T-helper 9 cell (primary cell): ENCODE measurements around the gene CCDC178.
"Not testable (repeated sequence)": the region's sequence is repeated elsewhere in the genome, so short reads cannot be mapped to it uniquely, and the experiment has no call there.

Source experiments
- DNase-seq: peaks from one replicate; pipeline ENCODE4 v3.0.0-alpha.2; 2020

Gene CCDC178

DNA sequence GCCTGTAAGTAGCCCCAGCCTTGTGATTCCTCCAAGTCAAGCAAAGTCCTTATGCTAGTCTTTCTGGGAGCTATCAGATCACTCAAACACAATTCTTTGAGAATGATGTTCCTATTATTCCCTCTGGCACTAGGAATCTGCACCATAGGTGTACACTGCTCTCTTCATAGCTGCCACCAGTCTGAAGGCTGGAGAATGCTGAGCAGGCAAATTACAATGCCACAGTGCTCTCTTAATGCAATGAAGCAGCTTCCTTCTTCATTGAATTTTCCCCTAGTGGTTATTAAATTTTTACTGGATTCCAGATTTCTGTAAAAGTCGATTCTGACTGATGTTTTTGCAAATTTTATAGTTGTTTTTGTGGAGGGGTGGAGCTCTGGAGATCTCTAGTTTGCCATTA, 84.8 kb downstream of the CCDC178 start:
- no peak for DNase-seq

DNA sequence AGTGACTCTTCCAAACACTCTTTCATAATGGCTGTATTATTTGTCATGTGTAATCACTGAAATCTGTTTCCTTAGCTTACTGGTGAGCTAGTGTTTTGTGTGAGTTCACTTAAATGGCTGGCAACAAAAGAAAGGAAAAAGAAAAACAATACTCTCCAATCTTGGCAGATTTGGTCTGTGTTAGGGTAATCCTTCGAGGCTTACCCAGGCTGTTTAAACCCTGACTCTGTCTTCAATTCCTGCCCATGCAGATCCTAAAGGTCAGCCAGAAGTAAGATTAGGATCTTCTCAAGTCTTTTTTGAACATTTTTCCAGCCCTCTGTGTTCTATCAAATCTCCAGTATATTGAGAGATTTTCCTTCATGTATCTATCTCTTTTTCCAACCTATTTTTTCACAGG, 85.3 kb downstream of the CCDC178 start:
- DNase-seq = no peak

DNA sequence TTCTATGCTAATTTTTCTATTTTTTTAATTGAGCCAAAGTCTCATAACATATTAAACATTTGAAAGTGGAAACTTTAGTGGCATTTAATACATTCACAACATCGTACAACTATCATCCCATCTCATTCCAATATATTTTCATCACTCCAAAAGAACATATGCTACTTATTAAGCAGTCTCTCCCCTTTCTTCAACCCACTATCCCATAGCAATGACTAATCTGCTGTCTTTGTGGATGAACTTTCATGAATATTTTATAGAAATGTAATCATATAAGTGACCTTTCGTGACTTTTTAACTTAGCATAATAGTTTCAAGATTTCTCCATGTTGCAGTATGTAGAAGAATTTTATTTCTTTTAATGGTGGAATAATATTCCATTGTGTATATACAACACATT, 90.3 kb downstream of the CCDC178 start:
- no peak for DNase-seq

DNA sequence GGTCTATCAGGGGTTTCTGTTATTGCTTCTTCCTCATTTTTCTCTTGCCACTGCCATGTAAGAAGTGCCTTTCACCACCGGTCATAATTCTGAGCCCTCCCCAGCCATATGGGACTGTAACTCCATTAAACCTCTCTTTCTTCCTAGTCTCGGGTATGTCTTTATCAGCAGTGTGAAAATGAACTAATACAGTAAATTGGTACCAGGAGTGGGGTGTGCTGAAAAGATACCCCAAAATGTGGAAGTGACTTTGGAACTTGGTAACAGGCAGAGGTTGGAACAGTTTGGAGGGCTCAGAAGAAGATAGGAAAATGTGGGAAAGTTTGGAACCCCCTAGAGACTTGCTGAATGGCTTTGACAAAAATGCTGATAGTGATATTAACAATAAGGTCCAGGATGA, 100.8 kb downstream of the CCDC178 start:
- not testable (repeated sequence) for DNase-seq

DNA sequence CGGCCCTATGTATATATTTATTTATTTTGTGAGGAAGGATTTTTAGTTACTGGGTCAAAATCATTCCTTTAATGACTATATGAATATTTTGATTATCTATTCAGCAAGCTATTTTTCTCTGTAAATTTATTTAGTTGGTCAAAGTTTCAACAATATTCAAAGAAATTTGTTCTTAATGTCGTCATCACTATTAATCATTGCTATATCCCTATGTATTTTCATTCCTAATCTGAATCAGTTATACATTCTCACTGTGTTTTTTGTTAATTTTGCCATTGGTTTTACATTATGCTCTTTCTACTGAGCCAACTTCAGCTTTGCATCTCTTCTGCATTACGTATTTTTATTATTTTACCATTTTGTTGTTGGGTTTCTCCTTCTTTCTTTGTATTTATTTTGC, 105.7 kb downstream of the CCDC178 start:
- no peak for DNase-seq

DNA sequence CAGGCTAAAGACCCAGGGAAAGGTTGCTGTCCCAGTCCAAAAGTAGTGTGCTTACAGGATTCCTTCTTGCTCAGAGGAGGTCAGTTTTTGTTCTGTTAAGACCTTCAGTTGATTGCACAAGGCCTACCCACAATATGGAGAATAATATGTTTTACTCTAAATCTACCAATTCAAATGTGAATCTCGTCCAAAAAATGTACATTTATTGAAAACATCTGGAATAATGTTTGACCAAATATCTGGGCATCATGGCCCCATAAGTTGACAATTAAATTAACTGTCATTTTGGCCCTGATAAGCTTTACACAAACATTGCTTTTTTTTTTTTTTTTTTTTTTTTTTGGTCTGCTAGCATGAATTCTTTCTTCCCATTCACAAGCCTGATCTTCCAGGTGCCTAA, 109.8 kb downstream of the CCDC178 start:
- no peak for DNase-seq

DNA sequence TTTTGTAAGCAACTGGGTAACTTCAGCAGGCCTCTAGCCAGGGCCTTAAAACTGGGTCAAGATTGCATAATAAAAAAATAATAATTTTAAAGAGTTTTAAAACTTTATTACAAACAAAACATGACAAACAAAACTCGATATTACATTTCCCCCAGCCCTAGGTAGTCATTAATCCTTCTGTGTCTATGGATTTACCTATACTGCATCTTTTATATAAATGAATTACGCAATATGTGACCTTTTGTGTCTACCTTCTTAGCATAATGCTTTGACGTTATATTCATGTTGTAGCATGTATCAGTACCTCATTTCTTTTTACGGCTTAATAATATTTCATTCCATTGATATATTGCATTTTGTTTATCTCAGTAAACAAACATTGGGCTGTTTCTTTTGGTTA, 113.5 kb downstream of the CCDC178 start:
- DNase-seq = no peak

DNA sequence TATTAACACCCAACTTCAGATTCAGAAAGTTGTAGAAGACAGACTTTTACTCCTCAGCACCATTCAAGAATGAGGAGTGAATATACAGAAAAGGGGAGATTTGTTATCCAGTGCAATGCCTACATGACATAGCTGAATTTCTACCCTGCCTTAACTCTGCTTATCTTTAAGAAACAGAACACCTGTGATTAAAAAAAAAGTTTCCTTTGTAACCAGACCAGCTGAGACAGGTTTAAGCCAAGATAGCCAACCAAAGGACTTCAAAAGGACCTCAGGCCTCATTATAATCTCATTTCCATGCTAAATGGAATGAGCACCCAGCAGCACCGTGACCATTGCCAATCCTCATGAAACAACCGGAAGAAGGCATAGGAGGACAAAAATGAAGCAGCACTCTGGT, 122.9 kb downstream of the CCDC178 start:
- DNase-seq = no peak

DNA sequence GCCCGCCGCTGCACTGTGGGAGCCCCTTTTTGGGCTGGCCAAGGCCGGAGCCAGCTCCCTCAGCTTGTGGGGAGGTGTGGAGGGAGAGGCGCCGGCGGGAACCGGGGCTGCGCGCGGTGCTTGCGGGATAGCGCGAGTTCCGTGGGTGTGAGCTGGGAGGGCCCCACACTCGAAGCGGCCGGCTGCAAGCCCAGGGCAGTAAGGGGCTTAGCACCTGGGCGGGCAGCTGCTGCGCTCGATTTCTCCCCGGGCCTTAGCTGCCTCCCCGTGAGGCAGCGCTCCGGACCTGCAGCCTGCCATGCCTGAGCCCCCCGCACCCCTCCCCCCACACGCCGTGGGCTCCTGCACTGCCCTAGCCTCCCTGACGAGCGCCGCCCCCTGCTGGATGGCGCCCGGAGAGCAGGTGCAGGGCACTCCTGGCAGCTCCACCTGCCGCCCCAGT, 124.4 kb downstream of the CCDC178 start:
- DNase-seq = no peak

DNA sequence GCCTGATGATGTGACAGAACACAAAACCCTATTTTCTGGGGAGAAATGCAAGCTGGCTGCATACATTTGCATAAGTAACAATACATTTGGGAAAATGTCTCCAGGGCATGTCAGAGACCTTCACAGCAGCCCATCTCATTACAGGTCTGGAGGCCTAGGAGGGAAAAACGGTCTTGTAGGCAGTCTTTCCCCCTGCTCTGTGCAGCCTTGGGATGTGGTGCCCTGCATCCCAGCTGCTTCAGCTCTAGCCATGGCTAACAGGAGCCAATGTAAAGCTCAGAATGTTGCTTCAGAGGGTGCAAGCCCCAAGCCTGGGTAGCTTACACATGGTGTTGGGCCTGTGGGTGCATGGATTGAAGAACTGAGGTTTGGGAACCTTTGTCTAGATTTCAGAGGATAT, 133.0 kb downstream of the CCDC178 start:
- no peak for DNase-seq

DNA sequence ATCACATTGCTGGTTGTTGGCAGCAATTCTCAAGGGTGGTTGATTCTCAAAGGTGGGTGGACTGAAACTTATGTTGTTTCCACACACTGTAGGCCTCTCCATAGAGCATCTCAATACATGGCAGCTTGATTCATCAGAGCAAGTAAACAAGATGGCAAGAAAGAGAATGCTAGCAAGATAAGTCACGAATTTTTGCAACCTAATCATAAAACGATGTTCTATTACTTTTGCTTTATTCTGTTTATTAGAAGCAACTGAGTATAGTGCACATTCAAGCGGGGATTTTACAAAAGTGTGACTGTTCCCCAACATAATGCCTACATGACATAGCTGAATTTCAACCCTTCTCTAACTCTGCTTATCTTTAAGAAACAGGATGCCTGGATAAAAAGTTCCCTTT, 136.2 kb downstream of the CCDC178 start:
- DNase-seq = no peak

DNA sequence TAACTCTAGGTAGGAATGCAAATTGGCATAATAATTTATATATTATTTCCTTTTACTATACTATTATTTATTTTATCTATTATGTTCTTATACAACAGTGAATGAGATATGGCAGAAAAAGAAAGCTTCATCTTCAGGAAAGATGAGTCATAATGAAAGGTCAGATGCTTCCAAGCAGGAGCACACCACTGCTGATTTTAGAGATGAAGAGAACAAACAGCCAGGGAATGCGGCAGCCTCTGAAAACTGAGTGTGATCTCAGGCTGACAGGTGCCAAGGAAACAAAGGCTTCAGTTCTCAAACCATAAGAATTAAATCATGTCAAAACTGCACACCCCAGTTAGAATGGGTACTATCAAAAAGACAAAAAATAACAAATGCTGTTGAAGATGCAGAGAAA, 149.0 kb downstream of the CCDC178 start:
- DNase-seq = no peak

DNA sequence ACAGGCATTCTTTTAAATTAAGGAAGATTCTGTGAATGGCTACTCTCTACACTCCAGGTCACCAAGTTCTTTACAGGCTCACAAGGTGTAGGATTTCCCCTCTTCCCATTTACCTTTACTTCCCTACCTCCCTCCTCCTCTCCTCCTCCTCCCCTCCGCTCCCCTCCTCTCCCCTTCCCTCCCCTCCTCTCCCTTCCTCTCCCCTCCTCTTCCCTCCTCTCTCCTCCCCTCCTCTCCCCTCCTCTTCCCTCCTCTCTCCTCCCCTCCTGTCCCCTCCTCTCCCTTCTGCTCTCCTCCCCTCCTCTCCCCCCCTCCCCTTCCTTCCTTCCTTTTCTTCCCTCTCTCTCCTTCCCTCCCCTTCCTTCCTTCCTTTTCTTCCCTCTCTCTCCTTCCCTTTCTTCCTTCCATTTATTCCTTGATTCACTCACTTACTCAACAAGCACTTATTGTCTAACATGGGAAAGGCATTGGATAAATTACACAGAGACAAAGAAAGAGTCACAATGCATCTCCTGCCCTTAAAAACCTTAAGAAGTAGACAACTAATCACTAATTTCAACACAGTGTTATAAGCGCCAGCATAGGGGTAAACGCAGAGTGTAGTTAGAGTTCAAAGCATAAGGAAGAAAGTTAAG, 152.3 kb downstream of the CCDC178 start:
- DNase-seq = no peak

DNA sequence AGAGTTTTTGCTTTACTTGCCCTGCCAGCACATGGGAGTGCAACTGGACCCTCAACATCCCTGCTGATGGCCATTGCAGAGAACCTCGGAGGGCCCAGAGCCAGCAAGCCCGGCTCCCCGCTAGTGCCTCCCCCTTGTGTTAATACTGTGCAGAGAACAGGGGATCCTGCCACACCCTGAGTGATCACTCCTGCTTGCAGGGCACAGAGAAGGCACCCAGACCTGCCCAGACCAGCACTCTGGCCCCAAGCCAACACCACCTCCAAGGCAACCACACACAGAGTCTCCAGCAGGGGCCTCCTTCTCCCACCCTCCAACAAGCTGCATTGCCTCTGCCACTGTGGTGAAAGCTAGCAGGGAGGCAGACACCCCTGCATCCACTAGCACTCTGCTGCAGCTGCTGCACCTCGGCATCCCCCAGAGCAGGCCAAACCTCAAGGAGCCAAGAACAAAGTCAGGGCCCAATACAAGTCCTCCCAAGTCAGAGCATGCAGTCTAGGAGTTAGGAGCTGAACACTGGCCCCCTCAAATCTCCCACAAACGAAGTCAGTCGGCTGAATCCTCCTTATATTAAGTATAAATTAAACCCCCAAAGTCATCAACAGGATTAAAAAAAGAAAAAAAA, 157.7 kb downstream of the CCDC178 start:
- no peak for DNase-seq

DNA sequence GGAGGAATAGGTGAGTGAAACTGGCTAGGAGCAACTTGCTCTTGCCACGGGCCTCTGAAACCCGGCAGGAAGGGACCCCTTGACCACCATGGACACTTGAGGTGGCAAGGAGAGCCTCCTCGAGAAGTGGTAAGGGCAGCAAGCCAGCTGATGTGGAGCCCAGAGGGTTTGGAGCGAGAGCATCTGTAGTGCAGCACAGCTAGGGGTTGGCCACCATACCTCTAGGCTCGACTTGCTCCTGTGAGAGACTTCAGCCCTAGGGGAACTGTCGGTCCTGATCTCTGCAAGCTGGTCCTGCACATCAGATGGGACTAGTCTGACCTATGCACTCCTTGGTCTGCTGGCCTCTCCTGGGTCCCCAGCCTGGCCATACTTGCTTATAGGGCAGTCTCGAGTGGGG, 158.4 kb downstream of the CCDC178 start:
- DNase-seq = no peak

DNA sequence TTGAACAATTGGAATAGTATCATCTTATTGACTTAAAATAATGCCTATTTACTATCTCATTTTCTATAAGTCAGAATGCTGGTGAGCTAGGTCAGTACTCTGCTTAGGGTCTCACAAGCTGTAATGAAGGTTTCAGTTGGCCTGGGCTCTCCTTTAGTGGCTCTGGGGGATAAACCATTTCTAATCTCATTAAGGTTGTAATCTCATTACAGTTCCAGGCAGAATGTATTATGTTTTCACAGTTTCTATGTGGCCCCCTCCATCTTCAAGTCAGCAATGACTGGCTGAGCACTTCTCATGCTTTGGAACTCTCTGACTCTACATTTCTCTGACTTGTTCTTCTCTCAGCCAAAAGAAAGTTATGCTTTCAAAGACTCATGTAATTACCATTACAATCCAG, 163.1 kb downstream of the CCDC178 start:
- DNase-seq = no peak

DNA sequence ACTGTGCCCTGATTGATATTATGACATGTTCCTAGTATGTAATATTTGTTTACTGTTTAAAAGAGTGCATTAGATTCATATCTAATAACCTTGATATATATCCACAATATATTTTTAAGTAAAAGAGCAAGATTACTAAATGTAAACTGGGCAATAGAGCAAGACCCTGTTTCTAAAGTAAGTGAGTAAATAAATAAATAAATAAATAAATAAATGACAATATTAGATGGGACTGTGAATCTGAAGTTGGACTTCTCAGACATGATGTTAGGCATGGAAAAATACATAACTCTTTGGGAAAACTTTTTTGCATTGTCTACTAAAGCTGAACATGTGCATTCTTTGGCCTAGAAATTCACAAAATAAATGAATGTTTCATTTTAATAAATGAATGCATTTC, 164.7 kb downstream of the CCDC178 start:
- DNase-seq = no peak

DNA sequence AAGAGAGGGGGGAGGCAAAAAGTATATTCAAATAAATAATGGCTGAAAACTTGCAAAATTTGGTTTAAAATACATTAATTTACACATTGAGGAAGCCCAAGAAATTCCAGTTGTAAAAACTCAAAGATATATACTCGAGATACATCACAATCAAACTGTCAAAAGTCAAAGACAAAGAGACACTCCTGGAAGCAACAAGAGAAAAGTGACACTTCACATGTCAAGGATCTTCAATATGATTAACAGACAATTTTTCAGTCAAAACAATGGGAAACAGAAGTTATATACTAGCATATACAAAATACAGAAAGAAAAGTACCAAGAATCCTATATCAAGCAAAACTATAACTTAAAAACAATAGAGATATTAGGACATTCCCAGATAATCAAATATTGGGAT, 170.2 kb downstream of the CCDC178 start:
- DNase-seq = no peak

DNA sequence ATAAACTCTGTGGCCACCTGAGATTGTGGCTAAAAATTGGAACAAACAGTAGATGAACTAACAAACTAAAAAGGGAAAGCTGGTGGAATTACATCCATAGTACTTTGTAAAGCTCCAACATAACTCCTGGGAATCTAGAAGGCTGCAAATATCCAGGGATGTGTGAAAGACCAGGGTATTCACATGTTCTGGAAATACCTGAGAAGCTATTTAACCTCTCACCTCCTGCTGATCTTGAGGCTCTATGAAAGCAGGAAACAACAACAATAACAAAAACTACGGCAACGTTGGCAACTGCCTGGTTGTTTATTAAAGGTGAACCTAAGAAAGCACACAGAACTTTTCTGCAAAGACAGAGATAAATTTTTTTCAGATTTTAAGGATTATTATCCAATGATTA, 171.3 kb downstream of the CCDC178 start:
- no peak for DNase-seq

DNA sequence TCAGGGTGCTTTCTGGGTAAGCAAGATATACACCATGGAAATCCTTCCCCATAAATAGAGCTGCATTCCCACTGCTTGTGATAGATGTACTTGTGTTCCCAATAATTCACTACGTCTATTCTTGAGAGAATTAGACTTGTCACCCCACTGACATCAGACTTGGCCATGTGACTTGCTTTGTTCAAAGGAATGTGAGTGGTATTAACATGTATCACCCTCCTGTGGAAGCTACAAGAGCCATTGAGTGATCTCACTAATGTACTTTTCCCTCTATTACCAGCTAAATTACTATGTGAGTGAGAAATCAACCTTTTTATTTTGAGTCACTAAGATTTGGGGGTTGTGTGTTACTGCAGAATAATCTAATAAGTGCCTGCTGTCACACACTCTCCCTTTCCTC, 176.0 kb downstream of the CCDC178 start:
- DNase-seq = no peak

DNA sequence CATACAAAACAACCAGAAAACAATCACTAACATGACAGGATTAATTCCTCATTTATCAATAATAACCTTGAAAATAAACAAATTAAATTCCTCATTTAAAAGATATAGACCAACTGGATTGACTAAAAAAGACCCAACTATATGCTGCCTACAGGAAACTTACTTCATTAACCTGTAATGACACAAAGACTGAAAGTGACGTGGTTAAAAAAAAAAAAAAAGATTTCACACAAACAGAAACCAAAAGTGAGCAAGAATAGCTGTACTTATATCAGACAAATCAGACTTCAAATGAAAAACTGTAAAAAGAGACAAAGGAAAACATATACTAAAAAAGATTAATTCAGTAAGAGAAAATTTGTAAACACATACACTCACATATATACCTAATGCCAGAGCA, 201.2 kb downstream of the CCDC178 start:
- DNase-seq = no peak

DNA sequence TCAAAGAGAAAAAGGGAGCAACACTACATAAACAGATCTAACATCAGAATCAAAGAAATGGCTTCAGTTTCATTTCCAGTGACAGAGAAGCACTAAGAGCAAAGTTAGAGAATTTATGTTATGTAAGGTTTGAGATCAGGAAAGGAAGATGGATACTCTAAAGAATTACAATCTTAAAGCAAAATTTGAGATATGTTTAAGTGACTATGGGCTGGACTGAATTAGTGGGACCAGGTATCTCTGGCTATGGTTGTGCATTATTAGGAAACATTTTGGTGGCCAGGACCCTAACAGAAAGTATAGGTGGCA, 208.2 kb downstream of the CCDC178 start:
- no peak for DNase-seq

DNA sequence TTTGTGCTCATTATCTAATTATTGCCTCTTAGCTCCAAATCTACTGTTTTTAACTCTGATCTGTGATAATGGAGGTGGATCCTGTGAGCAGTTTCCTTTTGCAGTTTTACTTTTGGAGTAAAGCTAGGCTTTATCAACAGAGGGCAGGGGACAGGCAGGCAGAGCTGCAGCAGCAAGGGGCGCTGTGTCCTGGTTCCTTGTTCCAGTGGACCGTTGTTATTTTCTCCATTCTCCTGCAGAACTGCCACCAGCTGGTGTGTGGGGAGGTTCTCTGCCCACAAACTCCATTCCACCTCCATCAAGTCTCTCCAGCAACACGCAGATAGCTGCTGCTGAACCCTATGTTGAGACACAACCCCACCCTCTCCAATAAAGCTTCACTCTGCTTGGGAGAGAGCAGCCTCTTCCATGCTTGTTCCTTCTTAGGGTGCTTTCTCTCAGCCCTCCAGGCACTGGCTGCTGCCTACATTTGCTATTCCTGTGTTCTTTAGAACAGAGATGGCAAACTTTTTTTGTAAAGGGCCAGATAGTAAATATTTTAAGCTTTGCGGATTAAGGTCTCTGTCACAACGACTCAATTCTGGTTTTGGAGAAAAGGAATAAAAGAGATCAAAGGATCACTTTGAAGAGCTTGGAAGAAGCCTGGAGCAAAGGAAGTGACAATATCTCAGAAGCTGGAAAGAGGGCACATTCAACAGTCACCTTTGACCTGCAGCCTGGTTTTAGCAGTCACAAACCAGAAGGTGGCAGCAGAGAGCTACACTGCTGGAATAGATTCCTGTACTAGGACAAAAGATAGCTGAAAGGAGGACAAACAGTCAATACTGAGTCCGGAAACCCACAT, 208.8 kb downstream of the CCDC178 start:
- DNase-seq = no peak

DNA sequence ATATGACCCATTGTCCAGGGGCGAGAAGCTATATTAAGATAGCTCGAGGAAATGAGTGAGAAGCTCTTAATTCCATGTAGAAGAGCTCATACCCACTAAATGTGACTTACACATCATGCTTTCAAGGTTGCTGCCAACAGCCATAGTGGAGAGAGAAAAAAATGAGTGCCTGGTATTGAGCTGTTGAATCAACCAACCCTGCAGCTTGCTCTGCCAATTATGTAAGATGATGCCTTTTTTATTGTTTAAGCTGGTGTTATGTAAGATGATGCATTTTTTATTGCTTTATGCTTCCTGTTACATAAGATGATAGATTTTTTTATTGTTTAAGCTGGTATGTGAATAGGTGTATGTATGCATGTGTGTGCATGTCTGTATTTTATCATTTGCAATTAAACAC, 228.2 kb downstream of the CCDC178 start:
- DNase-seq = no peak
